ENCODE measurements around the gene MARCHF10.
"Not testable (repeated sequence)": the region's sequence is repeated elsewhere in the genome, so short reads cannot be mapped to it uniquely, and the experiment has no call there.

GRCh38 chr17:62831066-62831465, 23.0 kb upstream of the MARCHF10 start:
- TF ChIP-seq POLR2A, CTCF (IDR thresholded peaks at IDR 0.05): not testable (repeated sequence)

All from transverse colon (tissue), 3 donors.